ENCODE results near the gene PUDP. TPM values are rescaled to one million over a fixed set of nuclear protein-coding genes. Genes with fewer than 3 reads are reported as not detected.
"Not testable (repeated sequence)": the region's sequence is repeated elsewhere in the genome, so short reads cannot be mapped to it uniquely, and the experiment has no call there.

PUDP gene
- total and polyA plus RNA-seq, 8 donors = 3.3 to 20.2 (median 8.7) TPM

DNA sequence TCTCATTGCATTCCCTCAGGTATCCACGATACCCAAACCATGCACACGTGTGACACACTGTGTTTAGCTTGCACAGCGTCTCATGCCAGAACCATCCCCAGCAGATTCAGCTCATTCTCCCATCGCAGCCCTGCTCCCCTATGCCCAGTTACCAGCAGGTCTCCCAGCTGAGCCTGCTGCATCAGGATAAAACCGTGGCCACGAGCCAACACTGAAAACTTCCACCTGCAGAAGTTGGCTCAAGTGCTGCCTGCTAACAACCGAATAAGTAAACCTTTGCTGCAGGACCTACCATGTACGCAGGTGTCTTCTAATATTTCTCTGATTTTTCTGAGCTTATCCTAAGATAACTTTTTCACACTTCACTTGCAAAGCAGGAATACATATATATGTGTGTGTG is 120.9 kb downstream of the PUDP start:
- TF ChIP-seq CTCF (IDR thresholded peaks at IDR 0.05) = no peak
- H3K36me3 ChIP-seq = no peaks in the 10 kb centered on the region
- intact Hi-C loops (cut with DNase I) = no loop called here
- no peaks in the 10 kb centered on the region for H3K9me3 ChIP-seq
- ATAC-seq (peak in 3 of 4 donors; percentile 35 to 82 (median 68)), DNase-seq (peak; percentile 30 to 73 (median 57)), FAIRE-seq (no peak)
- H3K27ac ChIP-seq = no peak overlapping the region
- WGBS, 2 donors = 19 to 26% methylated on average over 8 of the region's 8 CpGs
- no peaks in the 10 kb centered on the region for H3K27me3 ChIP-seq
- H3K4me3 ChIP-seq = no peak overlapping the region
- H3K4me1 ChIP-seq = no peaks in the 10 kb centered on the region

GRCh38 chrX:7026365-7026764 is 121.6 kb downstream of the PUDP start:
- not testable (repeated sequence) for ATAC-seq
- WGBS, 2 donors = 91 to 94% methylated on average over 5 of the region's 5 CpGs

GRCh38 chrX:7025471-7025870 is 122.5 kb downstream of the PUDP start:
- DNase-seq (no peak), ATAC-seq (no peak), FAIRE-seq (no peak)
- Histone ChIP-seq H3K36me3 (no peaks in the 10 kb centered on the region), H3K4me3 (no peak overlapping the region), H3K4me1 (no peaks in the 10 kb centered on the region), H3K27ac (no peak overlapping the region), H3K9me3 (no peaks in the 10 kb centered on the region), H3K27me3 (no peaks in the 10 kb centered on the region)
- intact Hi-C loops (cut with DNase I) = no loop called here
- WGBS, 2 donors = 88 to 94% methylated on average over 2 of the region's 2 CpGs
- TF ChIP-seq CTCF (IDR thresholded peaks at IDR 0.05) = no peak

More at GRCh38 chrX:7026365-7026764, 121.6 kb downstream of the PUDP start:
- H3K4me1 ChIP-seq; H3K36me3 ChIP-seq; intact Hi-C loops (cut with DNase I); H3K27ac ChIP-seq; H3K4me3 ChIP-seq; DNase-seq; H3K27me3 ChIP-seq; H3K9me3 ChIP-seq; FAIRE-seq: not testable (repeated sequence)

DNA sequence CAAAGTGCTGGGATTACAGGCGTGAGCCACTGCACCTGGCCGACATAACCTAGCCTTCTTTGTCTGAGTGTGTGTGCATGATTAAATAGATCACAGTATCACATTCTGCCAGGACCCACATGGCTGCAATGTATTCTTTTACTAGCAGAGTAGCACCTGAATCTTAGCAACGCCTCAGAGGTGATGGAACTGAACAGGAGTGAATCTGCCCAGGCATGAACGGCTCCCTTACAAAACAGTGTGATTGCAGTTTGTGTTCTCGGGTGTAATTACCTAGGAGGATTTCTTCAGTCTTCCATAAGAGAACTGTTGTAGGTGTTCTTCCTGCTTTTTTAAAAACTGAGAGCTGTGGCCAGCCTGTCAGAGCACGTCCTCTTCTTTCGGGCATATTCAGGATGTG is 123.1 kb downstream of the PUDP start:
- no peak for FAIRE-seq
- TF ChIP-seq CTCF (IDR thresholded peaks at IDR 0.05) = no peak
- 90 to 94% methylated on average over 7 of the region's 7 CpGs for WGBS, 2 donors

GRCh38 chrX:7022996-7023395 is 125.0 kb downstream of the PUDP start:
- H3K36me3 ChIP-seq; DNase-seq; H3K27ac ChIP-seq; H3K9me3 ChIP-seq; intact Hi-C loops (cut with DNase I); FAIRE-seq; H3K4me1 ChIP-seq; ATAC-seq; H3K27me3 ChIP-seq; H3K4me3 ChIP-seq: not testable (repeated sequence)
- WGBS, 2 donors = 89 to 91% methylated on average over 3 of the region's 3 CpGs

More for the DNA sequence above, 123.1 kb downstream of the PUDP start:
- ATAC-seq = peak in 2 of 4 donors; percentile 52 to 77
- intact Hi-C loops (cut with DNase I) = no loop called here
- Histone ChIP-seq H3K27ac (no peak overlapping the region), H3K36me3 (no peaks in the 10 kb centered on the region), H3K27me3 (no peaks in the 10 kb centered on the region), H3K4me3 (no peak overlapping the region), H3K9me3 (no peaks in the 10 kb centered on the region), H3K4me1 (no peaks in the 10 kb centered on the region)
- DNase-seq = no peak

DNA sequence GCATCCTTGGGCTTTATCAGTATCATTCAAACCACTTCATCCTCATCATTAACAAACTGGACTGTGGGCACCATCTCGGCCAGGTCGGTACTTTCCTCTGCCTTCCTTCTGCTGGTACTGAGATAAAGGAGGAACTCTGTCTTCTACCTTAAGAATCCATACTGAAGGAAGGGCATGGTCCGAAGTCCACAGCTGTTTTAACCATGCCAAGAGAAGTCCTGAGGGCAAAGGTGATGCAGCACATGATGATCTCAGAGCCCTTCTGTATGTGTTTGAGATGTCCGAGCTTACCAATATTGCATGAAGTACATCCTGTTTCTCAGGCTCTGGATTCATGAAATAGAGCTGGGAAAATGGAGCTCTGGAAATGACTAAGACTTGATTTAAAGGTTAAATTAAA is 126.0 kb downstream of the PUDP start:
- no peak for TF ChIP-seq CTCF (IDR thresholded peaks at IDR 0.05)
- Histone ChIP-seq H3K36me3 (no peaks in the 10 kb centered on the region), H3K27me3 (no peaks in the 10 kb centered on the region), H3K4me3 (no peak overlapping the region), H3K27ac (no peak overlapping the region), H3K4me1 (no peaks in the 10 kb centered on the region), H3K9me3 (no peaks in the 10 kb centered on the region)
- WGBS, 2 donors = 89 to 91% methylated on average over 4 of the region's 4 CpGs
- ATAC-seq = no peak
- FAIRE-seq = no peak
- intact Hi-C loops (cut with DNase I) = no loop called here
- DNase-seq = no peak

All from pancreas (tissue), 10 donors.